Effector memory CD8-positive, alpha-beta T cell (primary cell): ENCODE data around the gene DRG2.

Source experiments
- ATAC-seq: fragments of 150-1000 bp; cut with Tn5 transposase; replicated peaks from 2 replicates; pipeline ENCODE4 v1.10.0; 2021; ENCODE audit warnings: mild to moderate bottlenecking, moderate library complexity
- DNase-seq, 3 experiments: peaks; one replicate each; pipeline ENCODE4 v3.0.0; 2021
- H3K27ac Mint-ChIP-seq, 2 donors: one replicate each; pipeline ENCODE4 v1.8.0; 2022; ENCODE audit warnings: mild to moderate bottlenecking in 2 of 2, mixed read lengths in 2 of 2, moderate library complexity in 2 of 2
- H3K27me3 Mint-ChIP-seq, 2 donors: one replicate each; pipeline ENCODE4 v1.8.0; 2022; ENCODE audit warnings: mixed read lengths in 2 of 2
- H3K36me3 Mint-ChIP-seq: one replicate; pipeline ENCODE4 v1.8.0; 2022; ENCODE audit warnings: mild to moderate bottlenecking, moderate library complexity, mixed read lengths; ENCODE audit not compliant: insufficient read depth
- H3K4me1 Mint-ChIP-seq, 2 donors: one replicate each; pipeline ENCODE4 v1.8.0; 2022; ENCODE audit warnings: low read depth in 2 of 2, mixed read lengths in 2 of 2
- H3K4me3 Mint-ChIP-seq, 2 donors: one replicate each; pipeline ENCODE4 v1.8.0; 2022; ENCODE audit warnings: mild to moderate bottlenecking in 2 of 2, mixed read lengths in 2 of 2, moderate library complexity in 2 of 2
- H3K9me3 Mint-ChIP-seq, 2 donors: one replicate each; pipeline ENCODE4 v1.8.0; 2022; ENCODE audit warnings: mixed read lengths in 2 of 2
- total RNA-seq, 9 experiments: gene quantifications; one replicate each; lab custom pipeline; 2026; lab: John Stamatoyannopoulos, UW

DRG2 gene, protein sequence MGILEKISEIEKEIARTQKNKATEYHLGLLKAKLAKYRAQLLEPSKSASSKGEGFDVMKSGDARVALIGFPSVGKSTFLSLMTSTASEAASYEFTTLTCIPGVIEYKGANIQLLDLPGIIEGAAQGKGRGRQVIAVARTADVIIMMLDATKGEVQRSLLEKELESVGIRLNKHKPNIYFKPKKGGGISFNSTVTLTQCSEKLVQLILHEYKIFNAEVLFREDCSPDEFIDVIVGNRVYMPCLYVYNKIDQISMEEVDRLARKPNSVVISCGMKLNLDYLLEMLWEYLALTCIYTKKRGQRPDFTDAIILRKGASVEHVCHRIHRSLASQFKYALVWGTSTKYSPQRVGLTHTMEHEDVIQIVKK
- 49.8 to 87.4 (median 72.3) reads per million in 9 experiments for total RNA-seq

GRCh38 chr17:18087610-18088491 lies at the start of gene DRG2:
Gene DRG2 (plus strand): TSS chr17:18087948. CDS start chr17:18088024, 76 bp downstream.
- Mint-ChIP-seq H3K36me3 (peaks cover 8% of the 10 kb centered on the region), H3K9me3 (no peaks in the 10 kb centered on the region), H3K4me1 (peaks cover 24% of the 10 kb centered on the region in 2 donors), H3K4me3 (peak within 1 kb of the TSS; percentile 99 to 100), H3K27me3 (no peaks in the 10 kb centered on the region), H3K27ac (peak within 1 kb of the TSS; percentile 99)
- peak; percentile 94 for ATAC-seq
- DNase-seq: peak; percentile 87 to 92 (median 88)

DNA sequence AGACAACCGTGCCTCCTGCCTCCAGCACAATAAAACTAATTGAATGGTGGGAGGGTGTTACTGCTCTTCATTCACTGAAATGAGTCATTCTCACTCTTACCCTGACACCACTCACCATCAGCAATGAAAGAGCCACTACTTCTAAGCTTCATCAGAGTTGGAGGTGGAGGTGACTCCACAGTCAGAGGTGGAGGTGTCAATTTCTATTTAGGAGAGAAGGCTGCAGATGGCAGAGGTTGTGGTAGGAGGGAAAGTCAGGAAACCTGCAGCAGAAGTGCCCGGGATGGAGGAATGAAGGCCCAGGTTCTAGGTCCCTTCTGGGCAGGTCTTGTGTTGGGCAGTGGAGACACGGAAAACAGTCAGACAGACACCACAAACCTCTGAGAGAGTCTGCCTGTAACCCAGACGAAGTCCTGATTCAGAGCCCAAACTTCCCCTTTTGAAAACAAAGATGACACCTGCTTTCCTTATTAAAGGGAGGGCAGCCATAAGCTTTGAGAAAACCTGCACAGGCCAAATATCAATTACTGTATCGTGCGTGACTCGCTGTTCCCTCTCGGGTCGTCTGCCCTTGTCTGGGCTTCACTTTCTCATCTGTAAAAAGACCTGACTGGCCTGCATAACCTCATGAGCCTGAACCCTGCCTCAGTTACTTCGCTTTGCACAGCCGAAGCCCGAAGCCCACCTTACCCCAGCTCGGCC lies 49.4 kb upstream of the DRG2 start:
- no peak for ATAC-seq
- H3K36me3 Mint-ChIP-seq: peaks cover 7% of the 10 kb centered on the region
- no peaks in the 10 kb centered on the region for H3K9me3 Mint-ChIP-seq
- no peaks in the 10 kb centered on the region for H3K27me3 Mint-ChIP-seq
- peak overlapping the region; percentile 75 to 90 for H3K4me3 Mint-ChIP-seq
- peaks cover 39 to 40% of the 10 kb centered on the region in 2 donors for H3K4me1 Mint-ChIP-seq
- peak overlapping the region; percentile 15 to 88 for H3K27ac Mint-ChIP-seq
- no peak for DNase-seq

- Mint-ChIP-seq H3K4me1 (peaks cover 34 to 40% of the 10 kb centered on the region in 2 donors), H3K27me3 (no peaks in the 10 kb centered on the region), H3K27ac (peak within 1 kb of the TSS; percentile 15 to 88), H3K9me3 (no peaks in the 10 kb centered on the region), H3K4me3 (peak within 1 kb of the TSS; percentile 75 to 90), H3K36me3 (peaks cover 7% of the 10 kb centered on the region)
- DNase-seq (peak; percentile 99 to 100 (median 99)), ATAC-seq (peak; percentile 90)
These were observed 48.8 kb upstream of the DRG2 start, which contains the start of the genes ATPAF2 and GID4 for GRCh38 chr17:18038861-18039534. Gene ATPAF2 (minus strand): TSS chr17:18039168. CDS start chr17:18039013, 155 bp downstream. Gene GID4 (plus strand): TSS chr17:18039408. CDS start chr17:18039465, 57 bp downstream.

DNA sequence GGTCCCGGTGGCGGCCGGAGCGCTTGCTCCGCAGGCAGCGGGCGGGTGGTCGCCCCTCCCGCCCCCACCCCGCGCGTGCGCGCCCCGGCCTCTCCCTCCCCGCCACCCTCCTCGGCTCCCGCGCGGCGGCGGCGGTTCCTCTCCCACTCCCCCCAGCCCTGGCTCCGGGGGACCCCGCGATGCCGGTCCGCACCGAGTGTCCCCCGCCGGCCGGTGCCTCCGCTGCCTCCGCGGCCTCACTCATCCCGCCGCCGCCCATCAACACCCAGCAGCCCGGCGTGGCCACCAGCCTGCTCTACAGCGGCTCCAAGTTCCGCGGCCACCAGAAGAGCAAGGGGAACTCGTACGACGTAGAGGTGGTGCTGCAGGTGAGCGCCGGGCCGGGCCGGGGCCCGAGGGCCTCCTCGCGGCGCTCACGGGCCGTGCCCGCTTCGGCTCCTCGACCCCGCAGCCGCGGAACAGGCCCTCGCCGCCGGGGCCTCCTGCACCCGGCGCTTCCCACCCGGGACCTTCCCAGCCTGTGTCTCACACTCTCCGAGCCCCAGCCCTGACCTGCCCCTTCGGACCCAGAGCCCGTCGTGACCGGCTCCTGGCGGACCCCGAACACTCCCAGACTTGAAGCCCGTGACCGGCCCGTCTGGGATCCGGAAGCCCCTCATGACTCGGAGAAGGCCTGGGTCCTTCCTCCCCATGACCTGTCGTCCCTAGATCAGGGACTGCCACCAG lies 48.0 kb upstream of the DRG2 start:
- H3K27ac Mint-ChIP-seq: peak overlapping the region; percentile 15 to 88
- peak; percentile 31 for ATAC-seq
- no peaks in the 10 kb centered on the region for H3K9me3 Mint-ChIP-seq
- peak overlapping the region; percentile 75 to 90 for H3K4me3 Mint-ChIP-seq
- peaks cover 34 to 40% of the 10 kb centered on the region in 2 donors for H3K4me1 Mint-ChIP-seq
- H3K27me3 Mint-ChIP-seq: no peaks in the 10 kb centered on the region
- DNase-seq: peak in 1 of 3 experiments; percentile 39
- peaks cover 7% of the 10 kb centered on the region for H3K36me3 Mint-ChIP-seq

- peaks cover 7% of the 10 kb centered on the region for H3K36me3 Mint-ChIP-seq
- H3K27ac Mint-ChIP-seq: peak overlapping the region; percentile 15 to 88
- H3K27me3 Mint-ChIP-seq: no peaks in the 10 kb centered on the region
- peak overlapping the region; percentile 75 to 90 for H3K4me3 Mint-ChIP-seq
- no peaks in the 10 kb centered on the region for H3K9me3 Mint-ChIP-seq
- ATAC-seq: no peak
- H3K4me1 Mint-ChIP-seq: peaks cover 34 to 40% of the 10 kb centered on the region in 2 donors
- DNase-seq: no peak
These were observed 47.4 kb upstream of the DRG2 start for GRCh38 chr17:18040261-18040858.

- ATAC-seq (no peak), DNase-seq (no peak)
- no peaks in the 10 kb centered on the region for H3K9me3 Mint-ChIP-seq
- H3K27ac Mint-ChIP-seq: peak overlapping the region in 1 of 2 donors; percentile 12
- H3K4me1 Mint-ChIP-seq: peaks cover 34 to 40% of the 10 kb centered on the region in 2 donors
- peak overlapping the region in 1 of 2 donors; percentile 90 for H3K4me3 Mint-ChIP-seq
- no peaks in the 10 kb centered on the region for H3K27me3 Mint-ChIP-seq
- peaks cover 12% of the 10 kb centered on the region for H3K36me3 Mint-ChIP-seq
These were observed 46.0 kb upstream of the DRG2 start for GRCh38 chr17:18041776-18042175.

- no peaks in the 10 kb centered on the region for H3K27me3 Mint-ChIP-seq
- H3K36me3 Mint-ChIP-seq: peaks cover 16% of the 10 kb centered on the region
- ATAC-seq (no peak), DNase-seq (no peak)
- H3K4me1 Mint-ChIP-seq: peaks cover 26 to 30% of the 10 kb centered on the region in 2 donors
- no peak overlapping the region for H3K27ac Mint-ChIP-seq
- no peak overlapping the region for H3K4me3 Mint-ChIP-seq
- H3K9me3 Mint-ChIP-seq: no peaks in the 10 kb centered on the region
These were observed 44.8 kb upstream of the DRG2 start for GRCh38 chr17:18042983-18043382.

DNA sequence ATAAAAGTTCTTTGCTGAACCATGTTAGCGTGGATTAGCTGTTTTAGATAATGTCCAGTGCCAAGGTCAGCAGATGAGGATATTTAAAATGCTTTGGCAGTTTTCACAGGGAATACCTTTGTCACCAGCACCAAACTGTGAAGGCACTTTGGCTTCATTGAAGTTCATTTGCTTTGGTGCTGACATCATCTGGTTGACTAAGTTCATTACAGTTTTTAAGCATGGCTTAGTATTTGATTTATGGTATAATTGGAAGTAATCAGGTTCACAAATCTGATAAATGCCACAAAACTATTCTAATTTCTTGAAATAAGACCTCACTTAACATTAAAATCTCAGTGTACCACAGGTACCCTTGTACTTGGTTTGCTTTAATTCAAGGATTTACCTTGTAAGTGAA lies 44.3 kb upstream of the DRG2 start:
- Mint-ChIP-seq H3K4me3 (no peak overlapping the region), H3K27ac (no peak overlapping the region), H3K4me1 (peaks cover 21 to 25% of the 10 kb centered on the region in 2 donors), H3K9me3 (no peaks in the 10 kb centered on the region), H3K36me3 (peaks cover 16% of the 10 kb centered on the region), H3K27me3 (no peaks in the 10 kb centered on the region)
- ATAC-seq: no peak
- DNase-seq: no peak

DNA sequence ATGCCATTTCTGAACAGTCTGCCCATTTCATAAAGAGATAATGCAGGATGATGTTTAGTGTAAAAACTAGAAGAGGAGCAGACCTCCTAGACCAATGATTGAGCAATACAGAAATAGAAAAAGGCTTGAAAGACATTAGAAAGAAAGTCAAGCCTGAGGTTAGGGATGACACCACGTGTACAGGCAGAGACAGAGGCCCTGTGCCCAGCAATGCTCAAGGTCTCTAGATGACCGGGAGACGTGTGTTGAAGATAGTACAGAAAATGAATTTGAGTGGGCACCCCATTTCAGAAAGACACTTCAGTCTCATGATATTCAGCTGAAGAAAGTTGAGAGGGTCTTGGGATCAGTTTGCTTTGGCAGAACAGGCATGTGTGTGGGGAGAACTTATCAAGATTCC lies 43.1 kb upstream of the DRG2 start:
- H3K36me3 Mint-ChIP-seq: peaks cover 13% of the 10 kb centered on the region
- DNase-seq: no peak
- peaks cover 19 to 24% of the 10 kb centered on the region in 2 donors for H3K4me1 Mint-ChIP-seq
- no peak for ATAC-seq
- no peaks in the 10 kb centered on the region for H3K27me3 Mint-ChIP-seq
- H3K4me3 Mint-ChIP-seq: no peak overlapping the region
- H3K27ac Mint-ChIP-seq: peak overlapping the region in 1 of 2 donors; percentile 53
- H3K9me3 Mint-ChIP-seq: no peaks in the 10 kb centered on the region

DNA sequence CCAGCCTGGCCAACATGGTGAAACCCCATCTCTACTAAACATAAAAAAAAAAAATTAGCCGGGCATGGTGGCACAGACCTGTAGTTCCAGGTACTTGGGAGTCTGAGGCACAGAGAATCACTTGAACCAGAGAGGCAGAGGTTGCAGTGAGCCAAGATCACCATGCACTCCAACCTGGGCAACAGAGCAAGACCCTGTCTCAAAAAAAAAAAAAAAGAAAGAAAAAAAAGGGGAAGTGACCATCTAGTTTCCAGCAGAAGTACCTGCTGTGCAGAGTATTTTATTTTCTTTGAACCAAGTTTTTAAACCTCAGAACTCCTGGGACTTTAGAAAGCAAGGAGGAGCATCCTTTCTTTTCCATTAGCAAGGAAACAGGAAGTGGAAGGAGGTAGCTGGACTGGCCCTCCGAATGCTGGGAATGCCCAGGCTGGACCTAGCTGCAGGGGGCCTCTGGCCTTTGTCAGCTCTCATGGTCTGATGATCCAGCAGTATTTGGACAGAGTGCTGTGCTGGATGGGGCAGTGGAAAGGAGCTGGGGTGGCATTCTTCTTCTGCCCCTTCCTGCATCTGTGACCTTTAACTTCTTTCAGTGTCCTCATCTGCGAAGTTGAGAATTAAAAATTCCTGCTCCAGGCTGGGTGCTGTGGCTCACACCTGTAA lies 41.9 kb upstream of the DRG2 start:
- H3K36me3 Mint-ChIP-seq: peaks cover 9% of the 10 kb centered on the region
- peaks cover 11 to 14% of the 10 kb centered on the region in 2 donors for H3K4me1 Mint-ChIP-seq
- DNase-seq (no peak), ATAC-seq (no peak)
- H3K27ac Mint-ChIP-seq: no peak overlapping the region
- H3K9me3 Mint-ChIP-seq: no peaks in the 10 kb centered on the region
- no peaks in the 10 kb centered on the region for H3K27me3 Mint-ChIP-seq
- no peak overlapping the region for H3K4me3 Mint-ChIP-seq

GRCh38 chr17:18055597-18055996 lies 32.2 kb upstream of the DRG2 start:
- no peaks in the 10 kb centered on the region for H3K9me3 Mint-ChIP-seq
- H3K4me3 Mint-ChIP-seq: no peak overlapping the region
- no peaks in the 10 kb centered on the region for H3K27me3 Mint-ChIP-seq
- DNase-seq (no peak), ATAC-seq (no peak)
- peaks cover 30% of the 10 kb centered on the region for H3K36me3 Mint-ChIP-seq
- H3K4me1 Mint-ChIP-seq: no peaks in the 10 kb centered on the region
- no peak overlapping the region for H3K27ac Mint-ChIP-seq
